Glomerular visceral epithelial cell (primary cell): ENCODE results near the gene CYP11A1.
A peak's percentile ranks its signal among the peaks of the same experiment; 100 is the strongest.

ENCODE experiments used
- DNase-seq: peaks from one replicate; pipeline ENCODE4 v3.0.0-alpha.2; 2016; ENCODE audit errors: extremely low spot score

Gene CYP11A1

GRCh38 chr15:74367296-74367854 is at the start of gene CYP11A1:
Gene CYP11A1 (minus strand): TSS chr15:74367646. CDS start chr15:74367585, 61 bp downstream.
- no peak for DNase-seq

DNA sequence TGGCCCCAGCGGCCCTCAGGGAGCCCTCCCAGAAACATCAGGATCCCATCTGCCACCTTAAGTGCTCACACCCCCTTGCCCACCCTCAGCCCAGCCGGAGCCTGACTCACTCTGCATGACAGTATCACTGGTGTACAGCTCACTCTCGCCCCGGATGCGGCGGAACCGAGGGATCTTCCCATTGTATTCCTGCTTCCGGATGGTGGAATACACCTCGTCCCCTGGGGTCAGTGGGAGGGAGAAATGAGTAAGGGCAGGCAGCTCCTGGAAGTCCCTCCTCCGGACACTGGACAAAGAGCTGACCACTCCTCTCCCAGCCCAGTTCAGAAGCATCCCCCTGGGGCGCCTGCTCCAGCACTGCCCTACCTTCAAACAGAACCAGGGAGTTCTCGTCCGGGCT is 49.8 kb upstream of the CYP11A1 start:
- peak; percentile 89 for DNase-seq

DNA sequence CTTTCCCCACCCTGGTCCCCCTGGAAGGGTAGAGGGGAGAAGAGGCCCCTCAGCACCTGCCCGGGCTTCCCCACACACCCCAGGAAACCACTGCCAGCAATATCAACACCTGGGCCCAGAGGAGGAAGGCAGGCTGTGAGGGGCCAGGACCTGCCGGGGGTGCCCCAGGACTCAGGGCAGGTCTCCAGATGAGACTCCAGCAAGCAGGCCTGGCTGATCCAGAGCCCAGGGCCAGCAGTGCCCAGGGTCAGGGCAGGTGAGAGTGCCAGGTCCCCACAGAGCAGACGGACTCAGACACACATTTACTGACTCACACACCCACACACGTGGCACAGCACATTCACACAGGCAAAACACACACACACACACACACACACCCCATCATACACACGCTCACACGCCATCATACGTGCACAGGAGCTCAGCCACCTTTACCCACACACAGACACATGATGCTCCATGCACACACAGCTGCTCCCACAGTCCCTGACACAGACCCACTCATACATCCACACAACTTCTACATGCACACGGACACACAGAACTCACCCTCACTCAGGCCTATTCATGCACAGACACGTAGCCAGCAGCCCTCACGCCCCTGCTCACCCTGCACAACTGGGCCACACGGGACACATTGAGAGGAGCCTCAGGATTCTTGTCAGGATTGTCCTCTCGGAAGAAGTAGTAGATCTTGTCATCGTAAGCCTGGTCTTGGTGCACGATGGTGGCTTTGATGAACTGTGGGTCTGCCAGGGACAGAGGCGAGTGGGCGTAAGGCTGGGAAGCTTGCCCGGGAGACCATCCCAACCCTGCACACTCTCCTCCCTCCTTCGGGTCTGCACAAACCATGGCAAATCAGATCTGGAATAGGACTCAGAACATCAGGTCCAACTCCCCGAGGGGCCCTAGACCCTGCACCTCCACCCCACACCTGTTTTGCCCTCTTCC is 48.8 kb upstream of the CYP11A1 start:
- DNase-seq = no peak

DNA sequence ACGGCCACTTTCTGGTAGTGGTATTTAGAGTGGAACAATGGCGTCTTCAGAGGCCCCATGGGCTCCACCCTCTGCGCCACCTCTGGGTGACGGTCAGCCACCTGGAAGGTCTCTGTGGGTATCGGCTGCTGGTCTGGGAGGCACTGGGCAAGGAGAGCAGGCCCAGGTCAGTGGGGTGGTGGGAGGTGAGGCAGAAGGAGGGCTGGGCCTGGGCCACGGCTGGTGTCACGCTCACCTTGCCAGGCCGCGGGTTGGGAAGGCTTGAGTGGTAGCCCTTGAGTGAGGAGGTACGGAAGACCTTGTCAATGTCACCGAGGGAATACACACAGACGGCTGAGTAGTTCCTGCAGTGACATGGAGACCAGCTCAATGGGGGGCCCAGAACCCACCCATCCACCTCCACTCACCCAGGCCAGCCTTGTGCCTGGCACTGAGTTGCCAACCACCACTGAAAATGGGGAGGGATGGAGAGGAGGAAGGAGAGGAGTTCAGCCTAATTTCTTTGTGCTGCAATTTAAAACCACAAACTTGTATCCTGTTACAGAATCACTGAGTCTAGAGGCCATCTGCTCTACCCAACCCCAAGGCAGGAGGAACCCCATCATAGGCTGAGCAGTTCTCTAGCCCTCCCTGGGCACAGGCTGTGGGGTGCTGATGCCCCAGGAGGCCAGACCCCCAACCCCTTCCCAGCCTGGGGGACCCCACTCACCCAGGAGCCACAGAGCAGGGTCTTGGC is 47.3 kb upstream of the CYP11A1 start:
- no peak for DNase-seq

DNA sequence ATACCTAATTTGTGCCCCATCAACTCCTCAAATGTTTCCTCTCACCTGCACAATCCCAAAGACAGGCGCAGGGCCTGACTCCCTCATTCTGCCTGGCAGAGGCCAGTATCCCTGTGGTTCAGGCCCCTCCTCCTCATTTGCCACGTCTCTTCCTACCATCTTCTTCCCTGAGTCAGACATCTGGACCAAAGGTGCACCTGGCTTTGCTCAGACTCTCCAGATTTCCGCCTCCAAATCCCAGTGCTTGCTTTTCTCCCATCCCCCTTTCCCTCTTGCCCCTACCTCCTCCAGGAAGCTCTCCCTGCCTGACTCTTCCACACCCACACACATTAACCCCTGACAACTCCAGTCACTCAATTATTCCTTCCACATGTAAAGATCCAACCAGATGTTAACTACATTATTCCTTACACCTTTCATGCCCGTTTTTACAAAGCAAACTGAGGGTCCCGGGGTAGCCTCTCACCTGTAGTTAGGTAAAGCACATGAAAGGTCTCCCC is 46.7 kb upstream of the CYP11A1 start:
- no peak for DNase-seq

DNA sequence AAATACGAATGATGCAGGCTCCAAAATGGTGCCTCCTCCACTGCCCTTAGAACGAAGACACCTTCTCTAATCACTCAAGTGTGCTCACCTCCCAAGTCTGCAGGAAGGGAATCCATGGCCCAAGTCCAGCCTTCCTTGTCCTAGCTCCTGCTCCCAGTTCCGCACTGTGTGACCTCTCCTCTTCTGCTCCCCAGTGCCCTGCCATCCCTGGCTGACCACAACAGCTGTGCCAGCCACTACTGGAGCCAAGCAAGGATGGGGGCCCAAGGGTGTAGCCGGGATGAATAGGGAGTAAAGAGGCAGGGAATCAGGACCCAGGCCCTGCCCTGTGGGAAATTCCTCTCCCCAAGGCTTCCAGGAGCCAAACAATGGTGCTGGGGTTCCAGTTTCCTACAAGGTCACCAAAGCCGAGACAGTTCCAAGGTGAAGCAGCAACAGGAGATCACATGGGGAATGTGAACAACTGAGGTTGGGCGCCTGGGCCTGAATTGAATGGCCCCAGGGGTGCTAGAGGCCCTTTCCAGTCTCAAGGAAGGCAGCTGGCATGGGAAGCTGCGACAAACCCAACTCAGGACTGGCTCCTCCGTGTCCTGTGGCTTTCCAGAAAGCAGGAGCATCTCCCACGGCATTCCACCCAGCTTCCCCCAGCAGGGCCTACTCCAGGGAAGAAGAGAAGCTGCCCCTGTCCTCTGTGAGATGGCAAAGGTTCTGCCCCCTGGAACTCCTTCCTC is 46.1 kb upstream of the CYP11A1 start:
- no peak for DNase-seq

GRCh38 chr15:74412159-74412558 is 44.7 kb upstream of the CYP11A1 start:
- DNase-seq = no peak

DNA sequence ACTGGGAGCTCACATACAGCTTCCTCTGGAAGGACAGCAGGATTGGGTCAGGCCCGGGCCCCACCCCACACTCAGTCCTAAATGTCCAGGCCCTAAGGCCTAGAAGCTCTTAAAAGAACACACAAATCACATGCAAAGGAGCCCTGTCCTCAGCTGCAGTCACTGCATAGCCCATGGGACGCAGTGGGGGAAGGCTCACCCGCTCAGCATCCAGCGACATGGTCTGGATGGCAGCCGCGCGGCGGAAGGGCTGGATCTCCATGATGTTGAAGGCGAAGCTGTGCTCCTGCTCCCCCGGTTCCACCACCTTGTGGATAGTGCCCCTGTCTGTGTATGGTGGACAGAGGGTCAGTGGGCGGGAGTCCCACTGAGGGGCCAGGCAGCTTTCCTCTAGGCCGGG is 44.2 kb upstream of the CYP11A1 start:
- no peak for DNase-seq

DNA sequence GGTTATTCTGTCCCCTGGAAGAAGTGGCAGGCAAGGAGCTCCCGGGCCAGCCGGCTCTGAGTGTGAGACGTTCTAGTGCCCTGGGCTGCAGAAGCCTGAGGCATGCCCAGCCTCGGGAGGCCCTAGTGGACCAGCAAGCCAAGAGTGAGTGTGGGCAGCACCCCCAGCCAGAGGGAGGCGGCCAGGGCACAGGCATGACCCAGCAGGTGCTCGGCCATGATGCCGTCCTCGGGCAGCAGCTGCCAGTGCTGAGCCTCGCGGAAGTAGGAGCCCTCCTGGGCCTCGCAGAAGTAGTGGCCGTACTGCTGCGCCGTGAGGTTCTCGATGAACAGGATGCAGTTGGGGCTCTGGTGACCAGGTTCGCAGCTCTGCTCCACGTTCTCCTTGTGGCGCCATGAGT is 43.1 kb upstream of the CYP11A1 start:
- no peak for DNase-seq

DNA sequence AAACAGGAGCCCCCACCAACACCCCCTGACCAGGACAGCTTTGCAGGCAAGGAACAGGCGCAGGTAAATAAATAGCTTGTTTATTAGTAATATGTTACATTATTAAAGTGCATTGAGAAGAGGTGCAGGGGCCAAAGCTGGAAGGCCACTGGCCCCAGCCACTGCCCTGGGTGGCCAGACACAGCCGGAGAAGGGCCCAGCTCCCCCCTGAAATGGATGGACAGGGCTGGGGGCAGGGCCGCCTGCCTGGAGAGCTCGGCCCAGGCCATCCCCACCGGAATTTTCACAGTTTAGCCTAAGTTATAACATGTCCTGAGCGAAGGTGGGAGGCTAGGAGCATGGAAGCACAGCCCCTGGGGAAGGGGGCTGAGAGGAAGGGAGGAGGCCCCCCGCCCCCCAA is 41.8 kb upstream of the CYP11A1 start:
- DNase-seq = no peak

DNA sequence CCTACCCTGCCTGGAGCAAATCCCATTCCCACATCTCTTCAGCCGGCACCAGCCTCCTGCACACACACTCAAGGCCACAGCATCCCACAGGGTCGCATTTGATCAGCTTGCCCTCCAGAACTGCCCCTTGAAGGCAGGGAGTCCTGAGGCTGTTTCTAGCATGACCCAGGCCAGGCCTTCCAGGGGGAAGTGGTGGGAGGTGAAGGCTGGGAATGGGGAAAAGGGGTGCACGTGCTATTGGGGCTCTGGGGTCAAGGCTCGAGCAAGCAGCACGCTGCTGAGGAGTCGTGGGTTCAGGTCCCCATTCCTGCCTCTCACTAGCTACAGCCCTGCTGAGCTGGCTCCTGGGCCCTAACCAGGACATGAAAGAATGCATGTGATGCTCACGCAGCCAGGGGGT is 41.4 kb upstream of the CYP11A1 start:
- DNase-seq = no peak

DNA sequence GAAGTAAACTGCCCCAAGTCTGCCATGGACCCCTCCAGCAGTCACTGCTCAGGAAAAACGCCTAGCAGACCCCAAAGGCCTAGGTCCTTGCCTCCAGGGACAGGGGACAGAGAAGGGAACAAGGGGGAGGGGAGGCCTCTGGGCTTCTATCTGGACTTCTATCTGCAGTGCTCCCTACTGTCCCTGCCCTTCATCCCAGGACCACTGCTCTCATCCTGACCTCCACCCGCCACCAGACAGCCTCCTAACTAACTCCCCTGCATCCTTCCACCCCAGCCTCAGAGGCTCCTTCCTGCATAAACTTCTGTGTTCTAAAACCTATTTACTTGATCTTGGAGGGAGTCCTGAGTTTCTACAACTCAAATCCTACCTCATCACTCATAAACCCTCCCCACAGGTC is 40.9 kb upstream of the CYP11A1 start:
- DNase-seq = no peak

DNA sequence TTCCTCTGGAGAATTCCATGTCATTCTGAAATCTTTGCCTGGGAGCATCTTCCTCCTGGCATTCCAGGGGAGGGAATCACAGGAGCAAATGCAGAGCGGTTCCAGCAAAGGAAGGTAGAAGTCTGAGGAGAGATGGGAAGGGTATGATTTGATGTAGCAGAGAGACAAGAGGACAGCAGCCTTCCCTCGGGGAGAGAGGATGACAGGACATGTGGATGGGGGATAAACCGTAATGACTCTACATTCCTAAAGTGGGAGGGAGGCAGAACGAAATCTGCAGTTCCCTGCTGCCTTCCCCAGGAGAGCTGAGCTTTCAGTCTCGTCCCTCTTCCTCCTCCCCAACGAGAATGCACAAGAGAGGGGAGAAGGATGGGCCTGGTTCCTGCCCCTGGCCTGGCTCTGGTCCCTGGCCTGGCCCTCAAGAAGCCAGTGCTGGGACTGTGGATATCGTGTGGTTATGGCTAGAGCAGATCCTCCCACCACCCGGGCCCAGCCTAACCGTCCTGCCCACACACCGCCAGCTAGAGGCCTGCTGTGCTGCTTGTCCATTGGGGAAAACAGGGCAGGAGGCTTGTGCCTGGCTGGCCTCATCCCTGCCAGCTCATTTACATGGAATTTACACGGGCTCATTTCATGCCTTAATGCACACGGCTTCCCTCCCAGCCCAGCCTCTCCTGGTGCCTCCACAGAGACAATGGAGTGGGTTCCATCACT is 39.7 kb upstream of the CYP11A1 start:
- DNase-seq = peak; percentile 96

DNA sequence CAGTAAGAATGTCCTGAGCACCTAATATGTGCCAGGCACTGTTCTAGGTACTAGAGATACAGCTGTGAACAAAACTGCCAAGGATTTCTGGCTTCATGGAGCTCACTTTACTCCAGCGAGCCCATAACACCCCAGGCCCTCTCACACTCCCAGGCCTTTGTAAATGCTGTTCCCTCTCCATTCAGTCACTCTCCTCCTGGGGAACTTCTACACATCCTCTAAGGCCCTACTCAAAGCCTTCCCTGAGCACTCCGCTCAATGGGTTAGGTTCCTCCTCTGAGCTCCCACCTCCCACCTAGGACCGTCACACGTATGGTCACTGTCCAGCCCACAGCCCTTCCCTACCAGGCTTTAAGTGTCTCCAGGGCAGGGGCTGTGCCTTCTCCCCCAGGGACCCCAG is 39.1 kb upstream of the CYP11A1 start:
- no peak for DNase-seq

DNA sequence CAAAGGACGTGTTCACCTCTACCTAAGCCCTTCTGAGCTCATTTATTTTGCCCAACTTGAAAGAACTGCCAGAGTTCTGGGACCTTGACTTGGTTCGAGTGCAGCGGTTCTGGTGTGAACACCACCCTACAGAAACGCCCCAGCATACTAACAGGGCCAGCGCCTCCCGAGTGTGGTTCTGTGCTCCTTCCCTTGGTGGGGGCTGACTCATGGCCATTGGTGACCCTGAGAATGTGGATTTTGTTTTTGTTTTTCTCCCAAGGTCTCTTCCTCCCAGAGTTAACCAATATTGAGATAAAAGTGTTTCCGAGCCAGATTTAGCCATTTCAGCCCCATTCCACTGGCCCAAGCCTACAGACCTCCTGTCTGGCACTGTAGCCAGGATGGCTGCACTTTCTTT is 38.4 kb upstream of the CYP11A1 start:
- no peak for DNase-seq

DNA sequence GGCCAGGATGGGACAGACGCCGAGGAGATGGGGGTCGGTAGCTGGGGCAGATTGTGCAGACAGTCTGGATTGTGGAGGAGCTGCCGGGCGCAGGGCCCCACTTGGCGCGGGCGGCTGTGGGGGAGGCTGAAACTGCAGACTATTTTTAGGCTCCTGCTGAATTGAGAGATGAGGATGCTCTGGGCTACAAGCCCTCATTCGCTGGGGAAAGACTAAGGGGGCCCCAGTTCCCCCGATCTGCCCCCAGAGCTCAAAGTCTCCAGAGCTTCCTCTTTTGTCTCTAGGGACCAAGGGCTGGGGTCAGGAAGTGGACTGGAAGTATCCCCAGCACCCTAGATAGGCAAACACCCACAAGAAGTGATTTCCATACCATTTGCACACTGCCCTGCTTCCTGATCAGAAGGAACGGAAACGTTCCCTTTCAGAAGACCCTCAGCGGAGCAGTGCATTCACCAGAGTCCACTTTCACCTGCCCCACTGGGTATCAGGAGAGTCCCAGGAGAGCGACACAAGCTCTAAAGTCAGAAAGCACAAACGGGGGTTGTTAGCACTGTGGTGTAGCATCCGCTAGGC is 36.6 kb upstream of the CYP11A1 start:
- no peak for DNase-seq

DNA sequence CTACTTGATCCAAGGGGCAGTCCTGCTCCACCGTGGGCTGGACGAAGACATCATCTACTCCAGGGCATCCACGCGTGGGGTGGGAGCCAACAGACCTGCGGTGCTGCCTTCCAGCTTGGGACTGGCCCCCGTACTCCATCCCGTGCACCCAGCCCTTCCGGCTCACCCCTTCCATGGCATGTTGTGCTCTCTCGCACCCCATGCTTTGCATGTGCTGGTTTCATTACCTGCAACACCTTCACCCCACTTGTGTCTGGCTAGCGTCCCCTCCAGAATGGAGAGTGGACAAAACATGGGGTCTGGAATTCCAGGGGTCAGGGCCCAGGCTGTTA is 36.1 kb upstream of the CYP11A1 start:
- DNase-seq = no peak

GRCh38 chr15:74402873-74403587 is 35.6 kb upstream of the CYP11A1 start:
- no peak for DNase-seq

- DNase-seq = no peak
These were observed 34.9 kb upstream of the CYP11A1 start for GRCh38 chr15:74402337-74402841.
